Cardiac fibroblast (primary cell): ENCODE data around the gene DNAH17.

Experiments used
- DNase-seq, 2 donors: peaks; one replicate each; pipeline versions ENCODE4 v3.0.0 to v3.0.0-alpha.2; 2010; ENCODE audit warnings: low read depth in 2 of 2
- H3K4me3 ChIP-seq, 2 donors: replicated peaks in 1 of 2; 1 replicate in 1 of 2; 2 replicates in 1 of 2; pipeline ENCODE4 v1.5.1; 2011; ENCODE audit warnings: low read depth in 2 of 2, low read length in 2 of 2, mild to moderate bottlenecking in 2 of 2, moderate library complexity in 1 of 2
- TF ChIP-seq, protein P1 (sequence below): IDR thresholded peaks from one replicate; pipeline ENCODE4 v1.5.1; 2011; ENCODE audit warnings: low read depth, mild to moderate bottlenecking, low read length, inconsistent platforms

The DNAH17 gene

DNA sequence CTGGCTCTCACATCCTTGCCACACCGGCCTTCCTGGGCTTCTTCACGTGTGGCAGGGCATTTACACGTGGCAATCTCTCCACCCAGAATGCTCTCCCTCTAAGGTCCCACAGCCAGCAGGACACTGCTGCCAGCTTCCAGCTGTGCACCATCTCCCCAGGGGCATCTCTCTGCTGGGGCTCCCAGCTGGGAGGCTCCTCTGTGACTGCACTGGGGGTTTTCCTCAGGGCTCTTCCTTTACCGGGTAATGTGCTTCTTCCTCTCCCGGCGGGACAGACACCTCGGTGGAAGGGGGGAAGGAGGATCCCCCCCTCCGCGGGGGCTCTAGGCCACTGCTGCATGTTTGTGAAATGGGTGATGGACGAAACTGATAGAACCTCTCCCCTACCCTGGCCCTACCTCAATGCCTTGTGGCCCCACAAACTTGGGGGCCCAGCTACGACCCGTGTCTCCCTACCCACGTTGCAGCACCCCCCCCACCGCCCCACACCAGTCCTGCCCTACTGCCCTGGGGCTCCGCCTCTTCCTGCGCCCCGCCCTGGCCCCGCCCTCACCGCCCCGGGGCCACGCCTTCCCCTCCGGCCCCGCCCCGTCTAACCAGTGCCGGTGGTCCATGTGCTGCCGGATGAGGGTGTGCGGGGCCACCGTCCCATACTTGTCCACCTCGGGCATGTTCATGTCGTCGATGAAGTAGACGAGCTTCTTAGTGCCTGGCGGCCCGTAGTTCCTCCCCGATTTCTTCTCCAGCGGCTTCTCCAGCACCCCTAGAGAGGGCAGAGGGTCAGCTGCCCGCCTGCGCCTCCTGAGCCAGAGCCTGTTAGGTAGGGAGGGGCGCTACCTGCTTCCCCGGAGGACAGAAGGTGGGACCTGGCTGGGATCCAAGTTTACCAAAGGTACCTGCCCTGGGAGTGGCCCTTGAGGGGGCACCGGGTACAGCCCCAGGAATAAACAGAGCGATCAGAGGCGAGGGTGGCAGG is 92.6 kb downstream of the DNAH17 start:
- TF ChIP-seq, protein P1, sequence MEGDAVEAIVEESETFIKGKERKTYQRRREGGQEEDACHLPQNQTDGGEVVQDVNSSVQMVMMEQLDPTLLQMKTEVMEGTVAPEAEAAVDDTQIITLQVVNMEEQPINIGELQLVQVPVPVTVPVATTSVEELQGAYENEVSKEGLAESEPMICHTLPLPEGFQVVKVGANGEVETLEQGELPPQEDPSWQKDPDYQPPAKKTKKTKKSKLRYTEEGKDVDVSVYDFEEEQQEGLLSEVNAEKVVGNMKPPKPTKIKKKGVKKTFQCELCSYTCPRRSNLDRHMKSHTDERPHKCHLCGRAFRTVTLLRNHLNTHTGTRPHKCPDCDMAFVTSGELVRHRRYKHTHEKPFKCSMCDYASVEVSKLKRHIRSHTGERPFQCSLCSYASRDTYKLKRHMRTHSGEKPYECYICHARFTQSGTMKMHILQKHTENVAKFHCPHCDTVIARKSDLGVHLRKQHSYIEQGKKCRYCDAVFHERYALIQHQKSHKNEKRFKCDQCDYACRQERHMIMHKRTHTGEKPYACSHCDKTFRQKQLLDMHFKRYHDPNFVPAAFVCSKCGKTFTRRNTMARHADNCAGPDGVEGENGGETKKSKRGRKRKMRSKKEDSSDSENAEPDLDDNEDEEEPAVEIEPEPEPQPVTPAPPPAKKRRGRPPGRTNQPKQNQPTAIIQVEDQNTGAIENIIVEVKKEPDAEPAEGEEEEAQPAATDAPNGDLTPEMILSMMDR: no peak
- H3K4me3 ChIP-seq: peak overlapping the region; percentile 11 to 44
- DNase-seq: peak in 1 of 2 donors; percentile 7

DNA sequence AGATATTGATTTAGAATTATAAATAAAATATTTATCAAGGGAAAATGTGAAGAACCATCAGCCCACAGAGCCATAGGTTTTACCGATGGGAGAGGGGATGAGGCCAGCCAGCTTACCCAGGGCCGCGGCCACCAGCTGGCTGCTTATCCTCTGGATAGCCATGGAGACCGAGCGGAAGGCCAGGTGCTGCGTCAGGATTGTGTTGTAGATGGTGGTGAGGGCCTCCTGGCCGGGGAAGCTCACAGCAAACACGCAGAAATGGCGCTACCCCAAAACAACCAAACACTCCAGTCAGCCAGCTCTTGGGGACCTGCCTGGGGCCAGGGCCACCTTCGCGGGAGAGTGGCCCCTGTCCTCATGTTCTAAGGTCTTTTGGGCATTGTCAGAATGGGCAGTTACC is 97.8 kb downstream of the DNAH17 start:
- no peak for DNase-seq
- TF ChIP-seq, protein P1: no peak
- no peak overlapping the region for H3K4me3 ChIP-seq

DNA sequence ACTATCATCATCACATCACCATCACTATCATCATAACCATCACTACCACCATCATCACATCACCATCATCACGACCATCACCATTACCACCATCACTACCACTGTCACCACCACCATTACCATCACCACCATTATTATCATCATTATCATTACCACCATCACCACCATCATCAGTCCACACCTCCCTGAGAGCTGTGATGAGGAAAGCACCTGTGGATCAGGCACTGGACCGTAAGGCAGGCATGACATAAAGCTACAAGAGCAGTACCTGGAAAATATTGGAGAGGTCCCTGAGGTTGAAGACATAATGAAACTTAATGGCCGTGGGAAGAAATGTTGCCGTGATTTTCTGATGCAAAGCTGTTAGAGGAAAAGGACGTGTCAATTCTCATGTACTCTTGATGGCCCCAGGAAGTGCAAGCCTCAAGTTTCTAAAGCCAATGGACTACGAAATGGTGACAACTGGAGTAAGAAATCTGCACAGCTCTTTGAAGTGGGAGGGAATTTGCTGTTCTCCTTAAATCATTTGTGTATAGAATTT is 98.4 kb downstream of the DNAH17 start:
- TF ChIP-seq, protein P1: no peak
- DNase-seq: no peak
- H3K4me3 ChIP-seq: no peak overlapping the region

DNA sequence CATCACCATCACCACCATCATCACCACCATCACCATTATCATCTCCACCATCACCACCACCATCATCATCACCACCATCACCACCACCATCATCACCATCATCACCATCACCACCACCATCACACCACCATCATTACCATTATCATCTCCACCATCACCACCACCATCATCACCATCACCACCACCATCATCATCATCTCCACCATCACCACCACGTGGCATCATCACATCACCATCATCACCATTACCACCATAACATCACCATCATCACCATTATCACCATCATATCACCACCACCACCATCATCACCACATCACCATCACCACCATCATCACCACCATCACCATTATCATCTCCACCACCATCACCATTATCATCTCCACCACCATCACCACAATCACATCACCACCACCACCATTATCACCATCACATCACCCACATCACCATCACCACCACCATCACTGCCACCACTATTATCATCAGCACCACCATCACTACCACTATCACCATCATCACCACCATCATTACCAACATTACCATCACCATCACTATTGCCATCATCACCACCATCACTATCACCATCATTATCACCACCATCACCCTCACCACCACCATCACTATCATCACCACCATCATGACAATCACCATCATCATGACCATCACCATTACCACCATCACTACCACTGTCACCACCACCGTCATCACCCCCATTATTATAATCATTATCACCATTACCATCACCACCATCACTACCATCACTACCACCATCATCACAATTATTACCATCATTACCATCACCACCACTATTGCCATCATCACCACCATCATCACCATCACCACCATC is 99.1 kb downstream of the DNAH17 start:
- no peak for DNase-seq
- H3K4me3 ChIP-seq: no peak overlapping the region
- TF ChIP-seq, protein P1: no peak

DNA sequence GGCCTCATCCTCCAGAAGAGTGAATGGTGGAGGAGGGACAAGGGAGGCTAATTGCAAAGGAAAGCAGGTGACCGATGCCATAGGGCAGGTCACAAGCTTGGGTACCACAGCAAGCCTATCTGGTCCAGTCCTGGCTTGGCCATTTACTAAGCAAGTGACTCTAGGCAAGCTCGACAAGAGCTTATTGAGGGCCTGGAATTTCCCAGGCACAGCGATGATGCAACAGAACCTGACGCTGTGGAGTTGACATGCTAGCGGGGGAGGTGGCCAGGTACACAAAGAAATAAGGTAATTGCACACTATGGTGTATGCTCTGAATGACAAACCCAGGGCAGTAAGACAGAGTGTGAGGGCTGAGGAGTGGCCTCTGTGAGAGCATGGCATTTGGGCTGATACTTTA is 100.2 kb downstream of the DNAH17 start:
- TF ChIP-seq, protein P1: no peak
- DNase-seq: no peak
- no peak overlapping the region for H3K4me3 ChIP-seq

DNA sequence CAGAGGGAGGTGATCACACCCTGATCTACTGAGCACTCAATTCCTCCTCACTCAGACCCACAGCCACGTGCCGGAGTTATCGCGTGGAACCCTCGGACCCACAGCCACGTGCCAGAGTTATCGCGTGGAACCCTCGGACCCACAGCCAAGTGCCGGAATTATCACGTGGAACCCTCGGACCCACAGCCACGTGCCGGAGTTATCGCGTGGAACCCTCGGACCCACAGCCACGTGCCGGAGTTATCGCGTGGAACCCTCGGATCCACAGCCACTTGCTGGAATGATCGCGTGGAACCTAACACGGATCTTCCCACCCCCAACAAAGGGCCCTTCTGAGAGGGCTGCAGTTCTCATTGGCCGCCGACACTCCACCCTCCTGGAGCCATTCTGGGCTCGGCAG is 101.0 kb downstream of the DNAH17 start:
- no peak overlapping the region for H3K4me3 ChIP-seq
- TF ChIP-seq, protein P1: no peak
- DNase-seq: no peak
